ENCODE data around the gene HNRNPLL. TPM values are rescaled to one million over a fixed set of nuclear protein-coding genes. Genes with fewer than 3 reads are reported as not detected.

HNRNPLL gene
- total RNA-seq, 1 experiment from 2014 or later = 59.4 TPM

DNA sequence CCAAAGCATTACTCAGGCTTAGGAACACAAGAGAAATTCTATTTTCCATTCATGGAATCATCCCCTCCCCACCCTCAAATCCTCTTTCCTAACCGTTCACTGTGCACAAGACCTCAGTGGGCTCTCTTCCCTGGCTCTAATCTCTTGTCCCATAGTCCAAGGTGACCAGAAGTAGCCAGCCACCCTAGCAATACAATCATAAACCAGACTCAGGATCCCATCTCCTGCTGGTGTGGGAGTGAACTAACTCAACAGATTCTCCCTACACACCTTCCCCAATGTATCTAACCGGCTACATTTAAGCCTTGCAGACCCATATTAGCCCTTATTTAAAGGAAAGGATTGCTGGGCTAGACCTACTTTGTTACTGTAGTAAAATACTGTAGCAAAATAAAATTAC, 45.5 kb downstream of the HNRNPLL start:
- no peak overlapping the region for H3K4me3 Mint-ChIP-seq (ENCODE audit: unreplicated experiment)
- POLR2A ChIA-PET = no interaction called here
- no peaks in the 10 kb centered on the region for H3K9me3 Mint-ChIP-seq (ENCODE audit: unreplicated experiment)
- no peak for DNase-seq
- no peaks in the 10 kb centered on the region for H3K27me3 Mint-ChIP-seq (ENCODE audit: insufficient read depth, unreplicated experiment)
- peaks cover 36% of the 10 kb centered on the region for H3K36me3 Mint-ChIP-seq (ENCODE audit: insufficient read depth, unreplicated experiment)
- H3K27me3 ChIP-seq (replicated peaks; ENCODE audit: control insufficient read depth, insufficient read depth, low read length) = no peaks in the 10 kb centered on the region
- H3K4me1 Mint-ChIP-seq (ENCODE audit: low read depth, unreplicated experiment) = no peaks in the 10 kb centered on the region
- peaks cover 2% of the 10 kb centered on the region for H3K36me3 ChIP-seq (ENCODE audit: control insufficient read depth, insufficient read depth, low read length)
- CTCF ChIA-PET = no interaction called here
- no TSS peak for BruUV-seq (replicated peaks)
- TF ChIP-seq, protein P1, sequence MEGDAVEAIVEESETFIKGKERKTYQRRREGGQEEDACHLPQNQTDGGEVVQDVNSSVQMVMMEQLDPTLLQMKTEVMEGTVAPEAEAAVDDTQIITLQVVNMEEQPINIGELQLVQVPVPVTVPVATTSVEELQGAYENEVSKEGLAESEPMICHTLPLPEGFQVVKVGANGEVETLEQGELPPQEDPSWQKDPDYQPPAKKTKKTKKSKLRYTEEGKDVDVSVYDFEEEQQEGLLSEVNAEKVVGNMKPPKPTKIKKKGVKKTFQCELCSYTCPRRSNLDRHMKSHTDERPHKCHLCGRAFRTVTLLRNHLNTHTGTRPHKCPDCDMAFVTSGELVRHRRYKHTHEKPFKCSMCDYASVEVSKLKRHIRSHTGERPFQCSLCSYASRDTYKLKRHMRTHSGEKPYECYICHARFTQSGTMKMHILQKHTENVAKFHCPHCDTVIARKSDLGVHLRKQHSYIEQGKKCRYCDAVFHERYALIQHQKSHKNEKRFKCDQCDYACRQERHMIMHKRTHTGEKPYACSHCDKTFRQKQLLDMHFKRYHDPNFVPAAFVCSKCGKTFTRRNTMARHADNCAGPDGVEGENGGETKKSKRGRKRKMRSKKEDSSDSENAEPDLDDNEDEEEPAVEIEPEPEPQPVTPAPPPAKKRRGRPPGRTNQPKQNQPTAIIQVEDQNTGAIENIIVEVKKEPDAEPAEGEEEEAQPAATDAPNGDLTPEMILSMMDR (IDR thresholded peaks at IDR 0.05; ENCODE audit: insufficient read depth in 1 of 2, low read depth in 1 of 2, low read length in 1 of 2, severe bottlenecking in 1 of 2, unreplicated experiment in 1 of 2) = no peak
- H3K4me1 ChIP-seq = no peaks in the 10 kb centered on the region
- H3K9me3 ChIP-seq = no peaks in the 10 kb centered on the region
- intact Hi-C loops (cut with micrococcal nuclease; ENCODE audit: unreplicated experiment) = no loop called here
- no peak overlapping the region for H3K4me3 ChIP-seq (ENCODE audit: low read depth, low read length)
- H3K27ac Mint-ChIP-seq (ENCODE audit: unreplicated experiment) = no peak overlapping the region

DNA sequence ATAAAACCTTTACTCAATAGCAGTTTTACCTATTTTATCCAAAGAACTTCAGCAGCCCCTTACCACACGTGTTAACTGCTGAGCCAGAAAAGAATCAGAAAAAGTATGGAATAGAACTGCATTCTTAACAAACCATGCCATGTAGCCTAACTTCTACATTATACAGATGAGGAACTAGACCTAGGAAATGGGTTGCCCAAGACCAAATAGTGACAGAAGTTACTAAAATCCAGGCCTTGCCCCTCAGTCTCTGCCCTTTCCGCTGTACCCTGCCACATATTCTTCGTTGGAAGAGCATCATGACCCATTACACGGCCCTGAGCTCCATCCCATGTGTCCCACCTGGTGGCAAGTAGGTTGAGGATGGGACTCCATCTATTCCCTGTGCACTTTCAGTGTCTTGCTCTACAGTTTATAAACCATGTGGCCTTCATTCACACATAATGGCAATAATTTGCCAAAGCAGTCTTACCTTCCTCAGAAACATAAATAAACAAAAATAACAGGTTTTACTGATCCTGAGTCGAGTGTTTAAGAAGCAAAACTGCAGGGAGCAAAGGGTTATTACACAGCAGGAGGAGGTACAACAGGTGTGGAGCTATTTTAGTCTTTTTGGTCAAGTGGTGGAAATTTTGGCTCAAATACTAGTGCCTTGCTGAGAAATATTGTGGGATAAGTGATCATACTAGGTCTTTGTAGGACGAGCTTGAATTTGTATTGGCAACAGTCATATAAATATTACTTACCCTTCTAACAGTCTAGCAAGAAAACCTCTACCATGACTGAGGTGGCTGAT, 46.5 kb downstream of the HNRNPLL start:
- CTCF ChIA-PET = interaction anchor here (0.8 to 1.5 kb wide), 2 partner anchors 25 to 159 kb away, joined by 3 to 4 read pairs; no protein-coding TSS in a partner anchor
- no peaks in the 10 kb centered on the region for H3K4me1 Mint-ChIP-seq (ENCODE audit: low read depth, unreplicated experiment)
- Histone ChIP-seq H3K9me3 (no peaks in the 10 kb centered on the region), H3K36me3 (ENCODE audit: control insufficient read depth, insufficient read depth, low read length) (peaks cover 3% of the 10 kb centered on the region), H3K4me3 (ENCODE audit: low read depth, low read length) (no peak overlapping the region), H3K4me1 (no peaks in the 10 kb centered on the region), H3K27me3 (replicated peaks; ENCODE audit: control insufficient read depth, insufficient read depth, low read length) (no peaks in the 10 kb centered on the region)
- H3K9me3 Mint-ChIP-seq (ENCODE audit: unreplicated experiment) = no peaks in the 10 kb centered on the region
- TF ChIP-seq, protein P1 (IDR thresholded peaks at IDR 0.05; ENCODE audit: insufficient read depth in 1 of 2, low read depth in 1 of 2, low read length in 1 of 2, severe bottlenecking in 1 of 2, unreplicated experiment in 1 of 2) = no peak
- DNase-seq = no peak
- peak overlapping the region; percentile 50 for H3K27ac Mint-ChIP-seq (ENCODE audit: unreplicated experiment)
- BruUV-seq (replicated peaks) = no TSS peak
- POLR2A ChIA-PET = no interaction called here
- peaks cover 33% of the 10 kb centered on the region for H3K36me3 Mint-ChIP-seq (ENCODE audit: insufficient read depth, unreplicated experiment)
- intact Hi-C loops (cut with micrococcal nuclease; ENCODE audit: unreplicated experiment) = no loop called here
- no peaks in the 10 kb centered on the region for H3K27me3 Mint-ChIP-seq (ENCODE audit: insufficient read depth, unreplicated experiment)
- H3K4me3 Mint-ChIP-seq (ENCODE audit: unreplicated experiment) = no peak overlapping the region

DNA sequence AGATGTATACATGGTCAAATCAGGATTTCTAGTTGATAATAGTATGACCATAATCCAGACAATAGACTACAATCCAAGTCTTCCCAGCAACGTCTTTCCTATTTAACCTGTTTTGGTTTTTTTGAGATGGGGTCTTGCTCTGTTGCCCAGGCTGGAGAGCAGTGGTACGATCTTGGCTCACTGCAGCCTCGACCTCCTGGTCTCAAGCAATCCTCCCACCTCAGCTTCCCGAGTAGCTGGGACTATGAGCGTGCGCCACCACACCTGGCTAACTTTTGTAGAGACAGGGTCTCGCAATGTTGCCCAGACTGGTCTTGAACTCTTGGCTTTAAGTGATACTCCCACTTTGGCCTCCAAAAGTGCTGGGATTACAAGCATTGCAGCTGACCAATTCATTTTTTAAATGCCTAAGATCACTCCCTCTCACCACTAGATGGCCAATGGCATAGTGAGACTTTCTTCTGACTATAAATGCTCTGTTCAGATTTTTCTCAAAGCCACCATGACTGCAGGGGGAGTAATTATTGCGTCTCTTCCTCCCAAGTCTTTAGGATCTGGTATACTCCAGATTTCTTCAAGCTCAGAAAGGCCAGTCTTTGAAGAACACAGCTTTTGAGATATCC, 47.6 kb downstream of the HNRNPLL start:
- CTCF ChIA-PET = interaction anchor here (1.5 kb wide), 1 partner anchor 26 kb away, joined by 4 read pairs; no protein-coding TSS in a partner anchor

More for the DNA sequence above, 47.6 kb downstream of the HNRNPLL start:
- DNase-seq = peak in 1 of 2 experiments; percentile 35
- no peak overlapping the region for H3K4me3 ChIP-seq (ENCODE audit: low read depth, low read length)
- TF ChIP-seq, protein P1 (IDR thresholded peaks at IDR 0.05; ENCODE audit: insufficient read depth in 1 of 2, low read depth in 1 of 2, low read length in 1 of 2, severe bottlenecking in 1 of 2, unreplicated experiment in 1 of 2) = peak; percentile 49 to 59
- Mint-ChIP-seq H3K27me3 (ENCODE audit: insufficient read depth, unreplicated experiment) (no peaks in the 10 kb centered on the region), H3K27ac (ENCODE audit: unreplicated experiment) (no peak overlapping the region), H3K9me3 (ENCODE audit: unreplicated experiment) (no peaks in the 10 kb centered on the region), H3K4me3 (ENCODE audit: unreplicated experiment) (no peak overlapping the region), H3K4me1 (ENCODE audit: low read depth, unreplicated experiment) (no peaks in the 10 kb centered on the region), H3K36me3 (ENCODE audit: insufficient read depth, unreplicated experiment) (peaks cover 29% of the 10 kb centered on the region)
- no peaks in the 10 kb centered on the region for H3K27me3 ChIP-seq (replicated peaks; ENCODE audit: control insufficient read depth, insufficient read depth, low read length)
- H3K4me1 ChIP-seq = no peaks in the 10 kb centered on the region
- BruUV-seq (replicated peaks) = no TSS peak
- no peaks in the 10 kb centered on the region for H3K9me3 ChIP-seq
- POLR2A ChIA-PET = interaction anchor here (0.8 kb wide), 1 partner anchor 196 kb away, joined by 4 read pairs; the partner anchor contains the start of gene SRSF7
- intact Hi-C loops (cut with micrococcal nuclease; ENCODE audit: unreplicated experiment) = no loop called here
- peaks cover 2% of the 10 kb centered on the region for H3K36me3 ChIP-seq (ENCODE audit: control insufficient read depth, insufficient read depth, low read length)

All from Caco-2 (cell line).